Natural killer cell (primary cell): ENCODE results near the gene MAML3. TPM values are rescaled to one million over a fixed set of nuclear protein-coding genes. Genes with fewer than 3 reads are reported as not detected.

Experiments
- ATAC-seq, 3 donors: fragments of 150-1000 bp in 2 of 3; fragments of 200-7000 bp in 1 of 3; cut with Tn5 transposase; 1 replicate in 1 of 3; 2 replicates in 2 of 3; pipeline ENCODE4 v1.10.0; 2021; ENCODE audit warnings: mild to moderate bottlenecking in 2 of 3, moderate library complexity in 2 of 3
- DNase-seq, 2 donors: peaks; one replicate each; pipeline versions ENCODE4 v3.0.0 to v3.0.0-alpha.2; 2013 to 2021; ENCODE audit warnings: mixed read lengths in 1 of 2
- H3K27ac ChIP-seq: one replicate; pipeline ENCODE4 v1.5.1; 2013; ENCODE audit warnings: mild to moderate bottlenecking, low read length
- H3K27me3 ChIP-seq: one replicate; pipeline ENCODE4 v1.6.1; 2013; ENCODE audit warnings: low read length; ENCODE audit not compliant: control insufficient read depth, insufficient read depth
- H3K36me3 ChIP-seq: one replicate; pipeline ENCODE4 v1.6.1; 2013; ENCODE audit warnings: low read length; ENCODE audit not compliant: control insufficient read depth, insufficient read depth
- H3K4me1 ChIP-seq: one replicate; pipeline ENCODE4 v1.6.1; 2013; ENCODE audit warnings: low read length; ENCODE audit not compliant: control insufficient read depth, insufficient read depth
- H3K4me3 ChIP-seq: one replicate; pipeline ENCODE4 v1.5.1; 2013; ENCODE audit warnings: low read length
- H3K9me3 ChIP-seq: one replicate; pipeline ENCODE4 v1.6.1; 2013; ENCODE audit warnings: low read length; ENCODE audit not compliant: control insufficient read depth, insufficient read depth
- H3K27ac Mint-ChIP-seq, 2 donors: one replicate each; pipeline ENCODE4 v1.8.0; 2022; ENCODE audit warnings: mild to moderate bottlenecking in 2 of 2, mixed read lengths in 2 of 2, moderate library complexity in 1 of 2
- H3K27me3 Mint-ChIP-seq, 2 donors: one replicate each; pipeline ENCODE4 v1.8.0; 2022; ENCODE audit warnings: low read depth in 2 of 2, mixed read lengths in 2 of 2
- H3K36me3 Mint-ChIP-seq: one replicate; pipeline ENCODE4 v1.8.0; 2022; ENCODE audit warnings: mixed read lengths
- H3K4me1 Mint-ChIP-seq, 2 donors: one replicate each; pipeline ENCODE4 v1.8.0; 2022; ENCODE audit warnings: mixed read lengths in 2 of 2
- H3K4me3 Mint-ChIP-seq: one replicate; pipeline ENCODE4 v1.8.0; 2022; ENCODE audit warnings: mild to moderate bottlenecking, moderate library complexity, mixed read lengths
- H3K9me3 Mint-ChIP-seq, 2 donors: one replicate each; pipeline ENCODE4 v1.8.0; 2022; ENCODE audit warnings: mixed read lengths in 2 of 2
- WGBS: methylation state at CpG from one replicate; pipeline ENCODE4 v1.1.7; 2013; ENCODE audit warnings: missing lambda C conversion rate; ENCODE audit not compliant: insufficient coverage; 5-methylcytosine and 5-hydroxymethylcytosine counted together
- intact Hi-C: fragments of 100-400 bp; cut with micrococcal nuclease; formaldehyde crosslinking; loops from one replicate; pipeline ENCODE4 v1.14.2; 2022
- total RNA-seq, 4 donors: library from RNA; stranded (reverse); fragments of 120-200 nt in 1 of 4; gene quantifications; one replicate each; pipeline versions ENCODE4 v1.2.3 to v1.2.4, GENCODE V29; 2013 to 2022
- TF ChIP-seq, protein P1 (sequence below): fragments of 200-600 bp; IDR thresholded peaks from one replicate; pipeline ENCODE4 v1.8.0; 2022; ENCODE audit warnings: antibody characterized with exemption

The MAML3 gene
- total RNA-seq, 3 donors from 2014 or later (not counting 1 experiment from before 2014, with no cell fraction given), result 1.7 to 5.6 (median 2.8) TPM

DNA sequence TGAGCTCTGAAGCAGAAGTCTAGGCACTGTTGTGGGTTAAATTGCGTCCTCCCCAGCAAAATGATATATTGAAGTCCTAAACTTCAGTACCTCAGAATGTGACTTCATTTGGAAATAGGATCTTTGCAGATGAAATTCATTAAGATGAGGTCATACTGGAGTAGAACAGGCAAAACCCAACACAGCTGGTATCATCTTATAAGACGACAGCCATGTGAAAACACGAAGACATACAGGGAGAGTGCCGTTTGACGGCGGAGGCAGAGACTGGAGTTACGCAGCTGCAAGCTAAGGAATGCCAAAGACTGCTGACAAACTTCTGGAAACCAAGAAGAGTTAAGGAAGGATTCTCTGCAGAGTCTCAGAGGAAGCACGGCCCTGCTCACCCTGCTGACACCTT, 241.5 kb downstream of the MAML3 start:
- Histone ChIP-seq H3K9me3 (no peaks in the 10 kb centered on the region), H3K27me3 (no peaks in the 10 kb centered on the region), H3K36me3 (no peaks in the 10 kb centered on the region), H3K27ac (no peak overlapping the region), H3K4me1 (no peaks in the 10 kb centered on the region), H3K4me3 (no peak overlapping the region)
- Mint-ChIP-seq H3K36me3 (no peaks in the 10 kb centered on the region), H3K9me3 (no peaks in the 10 kb centered on the region), H3K4me1 (no peaks in the 10 kb centered on the region), H3K27ac (no peak overlapping the region), H3K27me3 (peaks cover 7 to 23% of the 10 kb centered on the region in 2 donors), H3K4me3 (no peak overlapping the region)
- TF ChIP-seq, protein P1, sequence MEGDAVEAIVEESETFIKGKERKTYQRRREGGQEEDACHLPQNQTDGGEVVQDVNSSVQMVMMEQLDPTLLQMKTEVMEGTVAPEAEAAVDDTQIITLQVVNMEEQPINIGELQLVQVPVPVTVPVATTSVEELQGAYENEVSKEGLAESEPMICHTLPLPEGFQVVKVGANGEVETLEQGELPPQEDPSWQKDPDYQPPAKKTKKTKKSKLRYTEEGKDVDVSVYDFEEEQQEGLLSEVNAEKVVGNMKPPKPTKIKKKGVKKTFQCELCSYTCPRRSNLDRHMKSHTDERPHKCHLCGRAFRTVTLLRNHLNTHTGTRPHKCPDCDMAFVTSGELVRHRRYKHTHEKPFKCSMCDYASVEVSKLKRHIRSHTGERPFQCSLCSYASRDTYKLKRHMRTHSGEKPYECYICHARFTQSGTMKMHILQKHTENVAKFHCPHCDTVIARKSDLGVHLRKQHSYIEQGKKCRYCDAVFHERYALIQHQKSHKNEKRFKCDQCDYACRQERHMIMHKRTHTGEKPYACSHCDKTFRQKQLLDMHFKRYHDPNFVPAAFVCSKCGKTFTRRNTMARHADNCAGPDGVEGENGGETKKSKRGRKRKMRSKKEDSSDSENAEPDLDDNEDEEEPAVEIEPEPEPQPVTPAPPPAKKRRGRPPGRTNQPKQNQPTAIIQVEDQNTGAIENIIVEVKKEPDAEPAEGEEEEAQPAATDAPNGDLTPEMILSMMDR, result no peak
- WGBS, result 93% methylated on average over 7 of the region's 8 CpGs
- intact Hi-C loops, result no loop called here
- DNase-seq, result no peak
- ATAC-seq, result no peak

DNA sequence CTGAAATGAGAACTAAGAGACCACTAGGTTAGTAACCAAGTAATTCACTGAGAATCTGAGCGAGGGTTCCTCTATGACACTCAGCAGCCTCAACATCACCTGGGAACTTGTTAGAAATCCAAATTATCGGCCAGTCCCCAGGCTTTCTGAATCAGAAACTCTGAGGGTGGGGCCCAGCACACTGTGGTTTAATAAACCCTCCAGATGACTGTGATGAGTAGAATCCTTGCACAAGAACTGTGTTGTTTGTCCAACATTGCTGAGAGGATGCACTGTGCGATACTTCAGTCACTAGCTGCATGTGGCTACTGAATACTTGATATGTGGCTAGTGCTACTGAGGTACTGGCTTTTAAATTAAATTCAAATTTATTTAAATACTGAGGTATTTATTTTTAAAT, 243.9 kb downstream of the MAML3 start:
- Mint-ChIP-seq H3K36me3 (no peaks in the 10 kb centered on the region), H3K4me1 (no peaks in the 10 kb centered on the region), H3K9me3 (no peaks in the 10 kb centered on the region), H3K27ac (no peak overlapping the region), H3K27me3 (peaks cover 3 to 23% of the 10 kb centered on the region in 2 donors), H3K4me3 (no peak overlapping the region)
- intact Hi-C loops, result no loop called here
- WGBS, result 59% methylated on average over 3 of the region's 3 CpGs
- Histone ChIP-seq H3K27ac (no peak overlapping the region), H3K4me1 (no peaks in the 10 kb centered on the region), H3K36me3 (no peaks in the 10 kb centered on the region), H3K9me3 (no peaks in the 10 kb centered on the region), H3K4me3 (no peak overlapping the region), H3K27me3 (no peaks in the 10 kb centered on the region)
- DNase-seq (no peak), ATAC-seq (no peak)
- TF ChIP-seq, protein P1, result no peak

DNA sequence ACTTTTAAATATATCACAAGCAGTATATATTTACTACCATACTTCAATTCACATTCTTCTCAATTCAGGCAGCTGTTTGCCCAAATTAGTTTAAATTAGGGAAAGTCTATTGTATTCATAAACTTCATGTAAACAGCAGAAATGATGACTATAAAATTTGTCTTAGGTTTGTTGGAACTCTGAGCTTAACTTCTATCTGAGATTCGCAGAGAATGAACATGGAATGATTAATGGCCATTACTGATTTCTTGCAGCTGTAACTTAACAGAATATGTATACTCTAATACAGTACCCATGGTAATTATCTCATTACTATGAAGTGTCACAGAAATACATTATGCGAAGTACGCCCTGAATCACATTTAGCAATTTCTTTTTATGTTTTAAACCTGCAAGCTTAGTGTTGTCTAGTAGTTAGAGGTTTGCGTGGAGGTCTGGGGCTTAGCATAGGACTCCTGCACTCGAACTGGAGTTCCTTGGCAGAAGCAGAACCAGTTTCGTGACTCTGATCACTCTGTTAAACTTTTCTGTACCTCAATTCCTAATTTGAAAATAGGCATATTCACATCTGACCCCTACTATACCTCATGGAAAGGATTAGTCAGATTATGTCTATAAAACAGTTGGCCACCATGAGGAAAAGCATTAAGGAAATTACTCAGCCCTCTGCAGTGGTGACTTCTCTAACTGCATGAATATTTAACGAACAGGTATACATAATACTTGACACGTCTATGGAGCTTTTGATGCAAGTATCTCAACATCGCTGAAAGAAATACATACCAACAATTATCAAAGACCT, 245.1 kb downstream of the MAML3 start:
- ATAC-seq, result no peak
- Mint-ChIP-seq H3K9me3 (no peaks in the 10 kb centered on the region), H3K27me3 (peaks cover 3 to 15% of the 10 kb centered on the region in 2 donors), H3K27ac (no peak overlapping the region), H3K36me3 (no peaks in the 10 kb centered on the region), H3K4me3 (no peak overlapping the region), H3K4me1 (peaks cover 6 to 8% of the 10 kb centered on the region in 2 donors)
- Histone ChIP-seq H3K36me3 (no peaks in the 10 kb centered on the region), H3K27me3 (no peaks in the 10 kb centered on the region), H3K4me3 (no peak overlapping the region), H3K4me1 (no peaks in the 10 kb centered on the region), H3K27ac (no peak overlapping the region), H3K9me3 (no peaks in the 10 kb centered on the region)
- intact Hi-C loops, result no loop called here
- no peak for DNase-seq
- TF ChIP-seq, protein P1, result no peak
- WGBS, result 87% methylated on average over 9 of the region's 9 CpGs
